Measurements from ENCODE around the gene CWC27. TPM values are rescaled to one million over a fixed set of nuclear protein-coding genes. Genes with fewer than 3 reads are reported as not detected.
"Not testable (repeated sequence)": the region's sequence is repeated elsewhere in the genome, so short reads cannot be mapped to it uniquely, and the experiment has no call there.

CWC27 gene
- polyA plus RNA-seq, 1 experiment: 39.5 TPM

DNA sequence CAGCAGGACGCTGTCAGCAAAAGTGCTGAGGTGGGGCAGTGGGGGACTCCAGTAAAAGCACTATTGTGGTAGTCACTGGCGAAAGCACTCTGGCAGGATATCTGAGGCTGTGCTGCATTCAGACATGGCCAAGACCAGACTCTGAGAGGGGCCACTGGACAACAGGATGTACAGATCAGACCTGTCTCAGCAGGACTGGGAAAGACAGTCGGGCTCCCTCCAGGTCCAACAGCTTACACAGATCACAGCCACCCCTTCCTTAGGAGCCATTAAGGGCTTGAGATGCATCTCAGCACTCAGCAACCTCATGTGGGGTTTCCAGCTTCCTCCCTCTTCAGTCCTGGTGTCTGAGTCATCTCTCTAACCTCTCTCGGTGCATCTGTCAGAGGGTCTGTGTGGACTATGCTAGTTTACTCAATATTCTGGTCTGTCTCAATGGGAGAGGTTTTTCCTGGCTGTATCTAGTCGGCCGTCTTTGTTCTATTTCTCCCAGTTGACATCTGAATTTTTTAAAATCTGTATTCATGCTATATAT, 154.5 kb downstream of the CWC27 start:
- TF ChIP-seq, protein P1, sequence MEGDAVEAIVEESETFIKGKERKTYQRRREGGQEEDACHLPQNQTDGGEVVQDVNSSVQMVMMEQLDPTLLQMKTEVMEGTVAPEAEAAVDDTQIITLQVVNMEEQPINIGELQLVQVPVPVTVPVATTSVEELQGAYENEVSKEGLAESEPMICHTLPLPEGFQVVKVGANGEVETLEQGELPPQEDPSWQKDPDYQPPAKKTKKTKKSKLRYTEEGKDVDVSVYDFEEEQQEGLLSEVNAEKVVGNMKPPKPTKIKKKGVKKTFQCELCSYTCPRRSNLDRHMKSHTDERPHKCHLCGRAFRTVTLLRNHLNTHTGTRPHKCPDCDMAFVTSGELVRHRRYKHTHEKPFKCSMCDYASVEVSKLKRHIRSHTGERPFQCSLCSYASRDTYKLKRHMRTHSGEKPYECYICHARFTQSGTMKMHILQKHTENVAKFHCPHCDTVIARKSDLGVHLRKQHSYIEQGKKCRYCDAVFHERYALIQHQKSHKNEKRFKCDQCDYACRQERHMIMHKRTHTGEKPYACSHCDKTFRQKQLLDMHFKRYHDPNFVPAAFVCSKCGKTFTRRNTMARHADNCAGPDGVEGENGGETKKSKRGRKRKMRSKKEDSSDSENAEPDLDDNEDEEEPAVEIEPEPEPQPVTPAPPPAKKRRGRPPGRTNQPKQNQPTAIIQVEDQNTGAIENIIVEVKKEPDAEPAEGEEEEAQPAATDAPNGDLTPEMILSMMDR (IDR thresholded peaks at IDR 0.05; ENCODE audit: low read depth, low read length): no peak
- peak; percentile 44 for DNase-seq (ENCODE audit: low read depth, low spot score)
- Histone ChIP-seq H3K27ac (ENCODE audit: low read depth, low read length) (no peak overlapping the region), H3K4me3 (ENCODE audit: low read depth, low read length) (no peak overlapping the region), H3K27me3 (ENCODE audit: control insufficient read depth, insufficient read depth, low read length) (no peaks in the 10 kb centered on the region), H3K9me3 (ENCODE audit: control insufficient read depth, insufficient read depth, low read length) (no peaks in the 10 kb centered on the region; the same call in 1 of the 2 replicates)
- ChIA-PET CTCF (no interaction called here), POLR2A (no interaction called here)

DNA sequence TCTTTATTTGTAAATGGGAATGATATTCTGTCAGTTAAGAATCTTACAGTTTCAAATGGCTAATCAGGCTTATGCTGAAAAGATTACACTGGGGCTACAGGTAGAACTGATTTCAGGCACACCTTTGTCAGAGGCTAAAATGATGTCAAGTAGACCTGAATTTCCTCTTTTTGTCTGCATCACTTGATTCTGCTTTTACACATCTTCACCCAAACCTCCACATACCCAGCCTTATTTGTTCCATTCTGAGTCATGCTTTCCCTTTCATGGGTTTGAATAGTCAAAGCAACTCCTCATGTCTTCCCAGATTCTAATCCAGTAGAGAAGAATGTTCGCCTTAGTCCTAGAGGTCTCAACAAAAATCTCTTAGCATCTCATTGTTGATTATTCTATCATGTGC, 156.4 kb downstream of the CWC27 start:
- DNase-seq (ENCODE audit: low read depth, low spot score): no peak
- CTCF ChIA-PET: no interaction called here
- TF ChIP-seq, protein P1 (IDR thresholded peaks at IDR 0.05; ENCODE audit: low read depth, low read length): no peak
- Histone ChIP-seq H3K27me3 (ENCODE audit: control insufficient read depth, insufficient read depth, low read length) (no peaks in the 10 kb centered on the region), H3K27ac (ENCODE audit: low read depth, low read length) (no peak overlapping the region), H3K9me3 (ENCODE audit: control insufficient read depth, insufficient read depth, low read length) (no peaks in the 10 kb centered on the region), H3K4me3 (ENCODE audit: low read depth, low read length) (no peak overlapping the region)
- POLR2A ChIA-PET: no interaction called here

DNA sequence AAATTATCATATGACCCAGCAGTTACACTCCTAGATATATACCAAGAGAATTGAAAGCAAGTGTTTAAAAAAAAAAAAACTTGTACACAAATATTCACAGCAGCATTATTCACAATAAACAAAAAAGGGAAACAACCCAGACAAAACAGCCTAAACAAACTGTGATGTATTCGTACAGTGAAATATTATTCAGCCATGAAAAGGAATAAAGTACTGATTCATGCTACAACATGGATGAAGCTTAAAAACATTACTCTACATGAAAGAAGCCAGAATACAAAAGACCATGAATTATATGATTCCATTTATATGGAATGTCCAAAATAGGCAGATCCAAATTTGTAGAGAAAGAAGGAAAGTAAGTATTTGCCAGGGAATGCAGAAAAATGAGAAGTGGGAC, 161.1 kb downstream of the CWC27 start:
- TF ChIP-seq, protein P1 (IDR thresholded peaks at IDR 0.05; ENCODE audit: low read depth, low read length): no peak
- DNase-seq (ENCODE audit: low read depth, low spot score): no peak
- ChIA-PET POLR2A (interaction anchor here (0.7 kb wide), 1 partner anchor 22 kb away, joined by 4 read pairs; no protein-coding TSS in a partner anchor), CTCF (no interaction called here)
- Histone ChIP-seq H3K27me3 (ENCODE audit: control insufficient read depth, insufficient read depth, low read length) (no peaks in the 10 kb centered on the region), H3K4me3 (ENCODE audit: low read depth, low read length) (no peak overlapping the region), H3K27ac (ENCODE audit: low read depth, low read length) (no peak overlapping the region), H3K9me3 (ENCODE audit: control insufficient read depth, insufficient read depth, low read length) (no peaks in the 10 kb centered on the region)

DNA sequence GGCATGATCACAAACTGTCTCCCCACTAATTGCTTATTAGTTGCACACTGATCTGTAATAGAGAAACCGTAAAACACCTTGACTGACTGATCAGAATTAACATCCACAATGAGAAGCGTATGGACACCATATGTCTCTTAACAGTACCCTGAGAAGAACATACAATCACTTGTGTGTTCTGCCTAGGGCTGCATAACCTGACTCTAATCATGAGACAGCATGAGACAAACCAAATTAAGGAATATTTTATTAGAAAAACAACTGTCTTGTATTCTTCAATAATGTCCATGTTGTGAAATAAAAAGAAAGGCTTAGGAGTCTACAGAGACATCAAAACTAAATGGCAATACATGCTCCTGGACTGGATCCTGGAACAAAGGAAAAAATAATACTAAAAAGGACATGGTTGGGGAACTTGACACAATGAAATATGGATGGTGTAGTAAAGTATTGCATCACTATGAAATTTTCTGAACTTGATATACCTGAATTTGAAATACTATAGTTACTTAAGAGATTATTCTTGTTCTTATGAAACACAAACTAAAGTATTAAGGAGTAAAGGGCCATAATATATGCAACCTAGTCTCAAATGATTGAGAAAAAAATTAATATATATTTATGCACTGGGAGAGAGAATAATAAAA, 162.1 kb downstream of the CWC27 start:
- H3K9me3 ChIP-seq (ENCODE audit: control insufficient read depth, insufficient read depth, low read length): no peaks in the 10 kb centered on the region
- ChIA-PET CTCF (no interaction called here), POLR2A (no interaction called here)
- TF ChIP-seq, protein P1 (IDR thresholded peaks at IDR 0.05; ENCODE audit: low read depth, low read length): no peak
- no peak overlapping the region for H3K27ac ChIP-seq (ENCODE audit: low read depth, low read length)
- no peak for DNase-seq (ENCODE audit: low read depth, low spot score)
- no peak overlapping the region for H3K4me3 ChIP-seq (ENCODE audit: low read depth, low read length)
- no peaks in the 10 kb centered on the region for H3K27me3 ChIP-seq (ENCODE audit: control insufficient read depth, insufficient read depth, low read length)

DNA sequence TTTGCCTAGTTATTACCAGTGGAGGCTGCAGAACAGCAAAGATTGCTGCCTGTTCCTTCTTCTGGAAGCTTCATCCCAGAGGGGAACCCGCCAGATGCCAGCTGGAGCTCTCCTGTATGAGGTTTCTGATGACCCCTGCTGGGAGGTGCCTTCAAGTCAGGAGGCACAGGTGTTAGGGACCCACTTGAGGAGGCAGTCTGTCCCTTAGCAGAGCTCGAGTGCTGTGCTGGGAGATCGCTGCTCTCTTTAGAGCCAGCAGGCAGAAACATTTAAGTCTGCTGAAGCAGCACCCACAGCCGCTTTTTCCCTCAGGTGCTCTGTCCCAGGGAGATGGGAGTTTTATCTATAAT, 170.7 kb downstream of the CWC27 start:
- peaks cover 11% of the 10 kb centered on the region for H3K9me3 ChIP-seq (ENCODE audit: control insufficient read depth, insufficient read depth, low read length)
- H3K27me3 ChIP-seq (ENCODE audit: control insufficient read depth, insufficient read depth, low read length); H3K27ac ChIP-seq (ENCODE audit: low read depth, low read length); DNase-seq (ENCODE audit: low read depth, low spot score); H3K4me3 ChIP-seq (ENCODE audit: low read depth, low read length): not testable (repeated sequence)
- POLR2A ChIA-PET: interaction anchor here (0.6 kb wide), 1 partner anchor 425 kb away, joined by 3 read pairs; no protein-coding TSS in a partner anchor
- CTCF ChIA-PET: interaction anchor here (0.9 kb wide), 1 partner anchor 544 kb away, joined by 3 read pairs; no protein-coding TSS in a partner anchor

Data from AG04450 (cell line).